Midbrain (tissue), 1 donor: Measurements from ENCODE around the gene SLC7A14.
A peak's percentile ranks its signal among the peaks of the same experiment; 100 is the strongest.

Experiments used
- DNase-seq: peaks from one replicate; lab custom pipeline; 2025; lab: John Stamatoyannopoulos, UW

The SLC7A14 gene

DNA sequence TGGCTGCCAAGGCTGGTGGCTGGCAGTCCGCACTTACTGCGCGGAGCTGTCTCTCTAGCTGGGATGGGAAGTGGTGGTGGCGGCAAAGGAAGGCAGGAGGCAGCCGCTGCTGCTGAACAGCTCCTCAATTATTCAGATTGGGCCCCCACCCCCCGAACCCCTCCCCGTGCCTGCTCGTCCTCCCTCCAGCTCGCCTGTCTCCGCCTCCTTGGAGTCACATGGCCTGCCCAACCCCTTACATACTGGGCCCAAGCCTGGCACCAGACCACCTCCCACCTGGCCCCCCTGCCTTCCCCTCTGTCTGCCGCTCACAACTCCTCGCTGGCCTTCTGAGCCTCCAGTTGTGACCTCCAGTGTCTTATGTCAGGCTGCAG is at the start of gene SLC7A14:
Gene SLC7A14 (minus strand): TSS at position 139 of the 374 bp plus-strand sequence. CDS start 59,139 bp downstream, outside the sequence.
- peak; percentile 13 for DNase-seq

DNA sequence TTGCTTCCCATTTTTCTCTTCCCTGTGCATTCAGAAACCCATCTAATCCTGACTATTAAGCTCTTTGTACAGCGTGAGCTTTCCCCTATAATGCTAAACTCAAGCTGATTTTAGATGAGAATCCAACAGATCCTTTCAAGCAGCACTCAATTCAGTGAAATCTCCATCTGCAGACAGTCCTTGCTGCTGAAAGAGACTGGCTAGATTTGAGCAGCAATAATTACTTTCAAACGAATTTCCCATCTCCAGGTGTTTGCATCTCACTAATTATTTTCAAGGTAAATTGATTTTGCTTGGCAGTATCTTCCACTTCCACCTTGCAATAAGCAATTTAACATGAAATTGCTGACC is 49.5 kb upstream of the SLC7A14 start:
- DNase-seq: no peak

DNA sequence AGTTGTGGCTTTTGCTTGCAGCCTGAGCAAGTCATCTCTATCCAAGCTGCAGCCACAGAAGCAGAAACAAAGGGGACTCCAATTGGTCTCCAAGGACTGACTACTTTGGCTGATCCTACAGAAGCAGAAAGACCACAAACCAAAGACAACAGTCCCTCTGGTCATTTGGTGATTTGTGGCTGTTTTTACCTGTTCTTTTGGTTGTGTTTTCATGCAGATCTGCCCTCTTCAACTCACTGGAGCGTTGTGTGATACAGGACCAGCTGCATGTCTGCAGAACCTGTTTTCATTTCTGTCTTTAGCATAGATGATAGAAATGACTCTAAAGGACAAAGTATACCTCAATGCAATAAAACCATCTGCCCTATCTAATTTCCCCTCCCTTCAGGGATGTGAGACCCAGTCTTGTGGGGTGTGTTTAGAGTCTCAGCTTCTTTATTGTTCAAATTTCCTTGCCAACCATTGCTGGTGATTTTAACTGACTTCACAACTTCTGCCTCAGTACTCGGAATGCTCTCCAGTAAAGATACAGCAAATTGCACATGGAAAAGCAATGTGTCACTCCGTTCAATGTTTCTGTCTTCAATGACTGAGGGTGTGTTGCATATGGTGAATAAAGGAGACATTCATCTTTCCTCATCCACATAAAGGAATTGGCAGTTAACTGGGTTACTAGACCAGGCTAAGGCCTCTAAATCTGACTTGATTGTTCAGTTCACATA is 48.9 kb upstream of the SLC7A14 start:
- DNase-seq: no peak

DNA sequence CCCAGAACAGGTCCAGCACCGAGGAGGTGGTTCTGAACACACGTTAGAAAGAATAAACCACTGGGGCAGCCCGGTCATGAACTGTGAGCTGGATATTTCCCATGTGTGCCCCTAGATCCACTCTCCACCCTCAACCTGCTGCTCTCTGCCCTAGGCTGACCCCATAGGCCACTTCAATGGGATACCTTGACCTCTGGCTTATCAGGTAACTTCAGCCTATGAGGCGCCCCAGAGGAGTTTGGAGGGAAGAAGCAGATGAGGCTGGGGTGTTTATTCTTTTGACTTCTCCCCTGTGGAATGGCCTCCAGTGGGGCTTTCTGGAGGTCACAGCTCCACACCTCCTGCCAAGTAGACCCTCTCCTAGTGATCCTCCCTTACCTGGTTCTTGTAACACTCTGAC is 47.7 kb upstream of the SLC7A14 start:
- no peak for DNase-seq

DNA sequence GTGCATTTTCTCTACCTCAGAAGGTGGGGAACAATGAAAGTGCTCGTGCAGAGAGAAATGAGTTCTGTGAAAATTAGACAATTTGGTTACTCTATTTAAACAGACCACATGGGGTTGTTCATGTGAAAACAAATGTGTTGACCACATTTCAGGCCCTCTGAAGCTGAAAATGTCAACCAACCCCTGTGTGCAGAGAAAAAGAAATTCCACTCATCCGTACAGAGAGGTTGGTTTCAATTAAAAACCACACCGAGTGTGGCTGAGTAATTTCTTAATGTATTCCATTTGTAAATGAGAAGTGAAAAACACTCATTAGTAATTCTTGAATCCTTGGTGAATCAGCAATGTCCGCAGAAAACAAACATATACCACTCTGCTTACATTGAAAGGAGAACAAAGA is 46.9 kb upstream of the SLC7A14 start:
- no peak for DNase-seq

DNA sequence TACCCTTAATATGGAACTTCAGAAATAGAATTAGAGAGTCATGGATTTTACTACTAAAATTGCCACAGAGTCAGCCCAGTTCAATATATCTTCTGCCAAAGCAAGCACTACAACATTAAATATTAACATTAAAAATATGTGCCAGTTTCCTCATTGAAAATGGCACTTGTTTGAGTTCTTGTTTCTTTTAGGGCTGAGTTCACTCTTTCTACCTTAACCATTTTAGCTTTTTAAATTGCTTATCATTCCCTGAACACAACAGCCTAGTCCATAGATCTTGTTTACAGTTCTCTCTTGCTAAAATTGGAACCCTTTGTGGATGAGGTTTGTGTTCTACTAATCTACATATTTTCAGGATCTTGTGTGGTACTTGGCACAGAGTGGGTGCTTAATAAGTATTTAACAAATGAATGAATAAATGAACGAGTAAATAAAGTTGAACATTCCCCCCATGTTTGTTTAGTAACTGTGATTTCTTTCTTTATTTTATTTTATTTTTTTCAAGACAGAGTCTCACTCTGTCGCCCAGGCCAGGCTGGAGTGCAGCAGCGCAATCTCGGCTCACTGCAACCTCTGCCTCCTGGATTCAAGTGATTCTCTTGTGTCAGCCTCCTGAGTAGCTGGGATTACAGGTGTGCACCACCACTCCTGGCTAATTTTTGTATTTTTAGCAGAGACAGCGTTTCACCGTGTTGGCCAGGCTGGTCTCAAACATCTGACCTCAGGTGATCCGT is 46.0 kb upstream of the SLC7A14 start:
- no peak for DNase-seq

DNA sequence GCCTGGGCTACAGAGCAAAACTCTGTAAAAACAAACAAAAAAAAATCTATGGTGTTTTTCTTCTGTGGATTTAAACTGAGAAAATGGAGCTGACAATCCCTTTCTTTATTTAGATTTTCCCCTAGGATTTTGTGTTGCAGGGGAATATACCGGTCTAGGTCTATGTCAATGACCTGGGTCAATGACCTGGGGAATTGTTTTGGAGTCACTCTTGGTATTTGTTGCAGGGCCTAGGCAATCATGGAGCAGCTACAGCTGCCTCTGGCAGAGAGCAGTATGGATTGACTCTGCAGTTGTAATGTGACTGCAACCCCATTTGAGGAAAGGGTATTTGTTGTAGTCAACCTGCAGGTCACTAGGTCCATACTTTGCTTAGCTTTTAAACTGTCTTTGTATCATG is 37.6 kb upstream of the SLC7A14 start:
- DNase-seq: no peak

DNA sequence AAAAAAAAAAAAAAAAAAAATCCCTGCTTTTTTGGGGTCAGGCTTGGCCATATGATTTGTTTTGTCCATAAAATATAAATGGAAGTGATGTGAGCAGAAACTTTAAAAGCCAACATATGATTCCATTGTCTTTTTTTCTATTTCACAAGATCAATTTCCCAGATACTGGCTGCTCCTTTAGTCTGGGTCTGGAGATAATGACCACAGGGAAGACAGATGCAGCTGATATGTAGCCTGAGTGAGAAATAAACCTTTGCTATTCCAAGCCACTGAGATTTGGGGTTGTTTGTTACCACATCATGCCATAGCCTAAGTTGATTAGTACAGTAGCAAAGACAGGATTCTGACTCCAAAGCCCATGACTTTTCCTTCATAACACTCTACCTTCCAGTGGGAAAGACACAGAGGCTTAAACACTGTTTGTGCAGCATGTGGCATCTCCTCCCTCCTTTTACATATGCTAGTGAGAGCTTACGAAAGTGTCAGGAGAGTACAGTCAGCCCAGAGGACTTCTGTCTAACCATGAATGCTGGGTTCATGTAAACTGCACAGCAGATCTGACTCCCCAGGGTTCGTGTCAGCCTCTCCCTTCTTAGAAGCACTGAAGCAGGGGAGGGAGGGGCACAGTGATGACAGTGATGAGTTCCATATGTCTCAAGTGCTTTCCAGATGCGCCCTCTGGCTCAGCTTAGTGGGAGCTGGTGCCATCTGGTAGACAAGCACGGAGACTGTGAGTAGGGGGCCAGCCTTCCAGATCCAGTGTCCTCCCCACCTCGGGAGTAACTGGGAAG is 36.7 kb upstream of the SLC7A14 start:
- DNase-seq: peak; percentile 55

DNA sequence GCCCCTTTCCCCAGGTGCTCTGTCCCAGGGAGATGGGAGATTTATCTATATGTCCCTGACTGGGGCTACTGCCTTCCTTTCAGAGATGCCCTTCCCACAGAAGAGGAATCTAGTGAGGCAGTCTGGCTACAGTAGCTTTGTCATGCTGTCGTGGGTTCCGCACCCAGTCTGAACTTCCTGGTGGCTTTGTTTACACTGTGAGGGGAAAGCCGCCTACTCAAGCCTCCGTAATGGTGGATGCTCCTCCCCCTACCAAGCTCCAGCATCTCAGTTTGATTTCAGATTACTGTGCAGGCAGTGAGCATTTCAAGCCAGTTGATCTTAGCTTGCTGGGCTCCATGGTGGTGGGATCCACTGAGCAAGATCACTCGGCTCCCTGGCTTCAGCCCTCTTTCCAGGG is 35.4 kb upstream of the SLC7A14 start:
- DNase-seq: no peak

DNA sequence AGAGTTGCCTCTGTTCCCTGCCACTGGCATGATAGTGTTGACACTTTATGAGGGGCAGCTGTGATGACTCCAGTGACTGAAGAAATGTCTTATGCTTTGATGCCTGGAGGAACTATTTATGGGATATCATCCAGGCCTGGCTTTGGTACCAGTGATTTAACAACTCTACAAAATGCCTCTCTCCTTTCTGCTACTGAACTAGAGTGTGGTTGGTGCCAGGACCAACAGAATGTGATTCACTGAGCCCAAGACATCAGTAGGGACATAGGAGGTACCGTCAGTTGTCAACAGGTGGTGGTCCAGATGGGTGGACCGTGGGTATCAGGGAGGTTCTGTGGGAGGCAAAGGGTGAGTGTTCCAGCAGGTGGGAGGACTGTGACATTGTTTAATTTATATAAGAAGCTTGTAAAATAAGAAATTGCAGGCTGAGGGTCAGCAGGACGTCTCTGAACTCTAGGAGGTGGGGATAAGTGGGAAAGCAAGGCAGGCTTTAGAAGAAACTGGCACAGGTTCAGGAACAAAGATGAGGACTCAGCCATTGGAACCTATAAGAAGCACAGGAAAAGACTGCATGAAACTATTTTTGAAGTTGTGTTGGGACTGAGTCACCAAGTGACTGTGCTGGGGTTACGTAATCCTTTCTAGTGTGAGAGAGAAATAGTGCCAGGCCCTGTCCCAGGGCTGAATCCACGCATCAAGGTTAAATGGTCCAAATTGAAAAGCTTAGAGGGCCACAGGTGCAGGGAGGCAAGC is 28.5 kb upstream of the SLC7A14 start:
- DNase-seq: no peak

DNA sequence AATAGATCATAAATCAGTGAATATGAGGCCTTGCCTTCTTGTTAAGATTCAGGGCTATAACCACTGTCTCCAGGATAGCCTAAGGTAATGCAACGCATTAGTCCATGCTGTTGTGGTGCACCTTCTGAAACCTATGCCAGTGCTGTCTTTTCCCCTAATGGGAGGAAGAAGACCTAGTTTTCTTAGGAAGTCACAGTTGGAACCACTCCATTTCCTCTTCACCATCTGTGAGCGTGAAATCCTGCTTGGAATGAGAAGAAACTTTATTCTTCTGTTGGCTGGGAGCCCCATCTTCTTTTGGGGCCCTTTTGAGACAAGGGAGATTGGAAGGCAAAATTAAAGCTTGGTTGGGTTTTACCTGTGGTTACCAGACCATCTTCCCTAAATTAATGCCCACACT is 25.9 kb upstream of the SLC7A14 start:
- no peak for DNase-seq

DNA sequence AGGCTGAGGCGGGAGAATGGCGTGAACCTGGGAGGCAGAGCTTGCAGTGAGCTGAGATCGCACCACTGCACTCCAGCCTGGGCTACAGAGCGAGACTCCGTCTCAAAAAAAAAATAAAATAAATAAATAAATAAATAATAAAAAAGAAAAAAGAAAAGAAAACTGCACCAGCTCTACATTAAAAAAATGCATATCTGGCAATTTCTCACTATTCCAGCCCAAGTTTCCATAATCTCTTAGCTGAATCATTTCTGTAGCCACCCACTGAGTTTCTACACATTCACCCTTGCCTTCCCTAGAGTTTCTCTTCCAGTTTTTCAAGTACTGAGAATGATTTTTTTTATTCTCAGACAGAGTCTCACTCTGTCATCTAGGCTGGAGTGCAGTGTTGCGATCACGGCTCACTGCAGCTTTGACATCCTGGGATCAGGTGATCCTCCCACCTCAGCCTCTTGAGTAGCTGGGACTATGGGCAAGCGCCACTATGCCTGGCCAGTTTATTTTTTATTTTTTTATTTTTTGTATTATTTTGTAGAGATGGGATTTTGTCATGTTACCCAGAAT is 24.5 kb upstream of the SLC7A14 start:
- DNase-seq: no peak

DNA sequence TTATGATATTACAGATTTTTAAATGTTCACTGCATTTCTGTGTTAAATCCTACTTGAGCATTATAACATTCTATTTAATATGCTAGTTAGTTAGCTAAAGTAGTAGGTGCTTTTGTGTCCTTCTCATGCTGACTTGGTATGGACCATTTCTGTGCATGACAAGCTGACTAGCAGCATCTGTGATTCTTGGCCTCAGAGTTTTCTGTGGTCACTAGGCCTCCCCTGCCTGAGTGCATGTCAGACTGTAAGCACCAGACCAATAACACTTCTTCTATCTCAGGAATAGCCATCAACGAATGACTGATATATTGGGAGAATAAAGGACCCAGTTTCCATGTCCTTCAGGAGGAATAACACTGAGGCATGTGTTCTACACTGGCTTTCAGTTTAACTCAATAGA is 22.6 kb upstream of the SLC7A14 start:
- DNase-seq: no peak

DNA sequence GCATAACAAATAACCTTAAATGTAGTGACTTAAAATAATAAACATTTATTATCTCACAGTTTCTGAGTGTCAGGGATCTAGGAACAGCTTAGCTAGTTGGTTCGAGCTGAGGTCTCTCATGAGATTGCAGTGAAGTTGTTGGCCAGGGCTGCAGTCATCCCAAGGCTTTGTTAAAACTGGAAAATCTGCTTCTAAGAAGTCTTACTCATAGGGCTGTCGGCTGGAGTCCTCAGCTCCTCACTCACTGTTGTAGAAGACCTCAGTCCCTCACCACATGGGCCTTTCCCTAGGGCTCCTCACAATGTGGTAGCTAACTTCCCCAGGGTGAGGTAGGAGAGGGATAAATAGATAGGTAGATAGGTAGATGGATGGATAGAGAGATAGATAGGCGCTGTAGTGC is 20.8 kb upstream of the SLC7A14 start:
- DNase-seq: no peak

DNA sequence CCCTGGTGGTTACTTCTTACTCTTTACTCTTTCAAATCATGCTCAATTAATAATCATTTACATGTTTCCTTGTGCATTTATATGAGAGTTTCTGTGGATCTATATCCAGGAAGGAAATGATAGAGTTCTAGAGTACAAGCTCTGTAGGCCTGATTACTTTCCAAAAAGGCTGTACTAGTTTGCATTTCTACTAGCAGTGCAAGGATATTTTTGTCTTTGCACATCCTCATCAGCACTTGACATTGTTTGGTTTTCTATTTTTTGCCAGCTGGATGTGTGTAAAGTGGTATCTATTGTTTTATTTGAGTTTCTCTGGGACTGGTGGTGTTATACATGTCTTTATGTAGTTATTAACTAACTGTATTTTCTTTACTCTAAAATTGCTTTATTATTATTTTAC is 19.6 kb upstream of the SLC7A14 start:
- DNase-seq: no peak

DNA sequence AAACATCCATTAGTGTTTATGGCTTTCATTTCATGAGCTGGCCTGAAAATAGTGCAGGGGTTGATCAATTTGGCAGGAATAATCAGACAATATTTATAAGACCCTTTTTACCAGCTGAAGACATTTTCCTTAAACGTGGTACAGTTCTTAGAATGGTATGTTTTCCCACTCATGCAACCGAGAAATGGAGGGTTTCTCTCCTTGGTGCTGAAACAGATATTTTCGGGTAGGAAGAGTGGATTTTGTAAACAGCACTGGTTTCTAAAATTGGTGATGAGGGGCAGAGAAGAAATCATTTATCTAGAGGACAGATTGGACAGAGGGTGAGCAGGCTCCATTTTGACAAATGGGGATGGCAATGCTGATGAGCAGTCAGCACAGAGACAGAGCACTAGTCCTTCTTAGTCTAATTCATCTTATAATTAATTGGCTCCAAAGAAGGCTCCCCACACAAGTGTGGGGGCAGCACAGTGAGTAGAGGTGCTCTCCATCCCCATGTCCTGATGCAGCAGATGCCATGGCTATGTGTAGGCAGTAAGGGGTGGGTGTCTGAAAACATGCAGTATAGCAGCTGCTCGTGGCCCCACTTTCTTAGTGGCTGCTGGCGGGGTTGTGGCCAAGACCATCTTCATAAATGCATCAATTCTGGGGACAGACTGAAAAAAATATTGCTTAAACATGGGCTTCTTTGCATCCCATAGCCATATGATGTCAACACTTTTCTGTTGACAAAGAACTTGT is 18.1 kb upstream of the SLC7A14 start:
- no peak for DNase-seq

DNA sequence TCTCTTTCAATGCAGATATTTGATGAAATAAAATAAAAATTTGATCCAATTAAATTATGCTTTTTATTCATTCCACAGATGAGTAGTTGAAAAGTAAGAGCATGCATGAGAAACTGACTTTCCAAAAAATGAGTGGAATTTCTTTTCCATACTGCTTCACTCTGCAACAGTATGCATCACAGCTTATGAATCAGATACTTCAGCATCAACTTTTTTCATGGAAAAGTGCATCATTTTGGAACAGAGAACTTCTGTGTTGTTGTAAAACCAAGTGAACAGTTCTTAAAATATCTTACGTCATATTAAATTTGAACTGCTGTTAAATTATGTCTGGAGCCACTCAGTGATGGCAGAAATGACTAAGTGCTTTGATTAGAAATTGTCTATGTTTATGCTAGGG is 16.7 kb upstream of the SLC7A14 start:
- DNase-seq: no peak

DNA sequence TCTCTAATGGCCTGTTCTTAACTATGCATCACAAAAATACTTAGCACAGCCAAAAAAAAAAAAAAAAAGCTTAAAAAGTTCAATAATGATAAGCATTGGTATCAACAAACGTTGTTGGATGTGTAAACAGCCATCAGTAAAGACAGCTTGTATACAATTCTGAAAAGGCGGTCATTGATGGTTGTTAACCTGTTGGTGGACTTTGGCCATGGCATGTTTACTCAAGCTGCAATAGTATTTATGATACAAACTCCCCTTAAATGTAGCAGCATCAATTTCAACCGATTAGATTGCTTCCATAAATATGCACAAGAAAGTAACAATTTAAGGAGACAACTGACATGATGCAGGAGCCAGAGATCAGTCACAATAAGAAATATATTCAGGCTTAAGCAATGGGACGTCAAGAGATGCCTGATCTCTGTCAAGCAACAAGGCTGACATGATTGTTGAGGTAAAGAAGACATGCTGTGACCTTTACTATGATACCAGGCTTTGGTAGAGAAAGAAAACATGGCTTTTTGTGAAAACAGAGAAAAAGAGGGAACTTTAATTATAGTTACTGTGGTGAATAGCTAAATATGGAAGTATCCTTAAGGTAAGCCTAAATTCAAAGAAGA is 14.2 kb upstream of the SLC7A14 start:
- DNase-seq: no peak

DNA sequence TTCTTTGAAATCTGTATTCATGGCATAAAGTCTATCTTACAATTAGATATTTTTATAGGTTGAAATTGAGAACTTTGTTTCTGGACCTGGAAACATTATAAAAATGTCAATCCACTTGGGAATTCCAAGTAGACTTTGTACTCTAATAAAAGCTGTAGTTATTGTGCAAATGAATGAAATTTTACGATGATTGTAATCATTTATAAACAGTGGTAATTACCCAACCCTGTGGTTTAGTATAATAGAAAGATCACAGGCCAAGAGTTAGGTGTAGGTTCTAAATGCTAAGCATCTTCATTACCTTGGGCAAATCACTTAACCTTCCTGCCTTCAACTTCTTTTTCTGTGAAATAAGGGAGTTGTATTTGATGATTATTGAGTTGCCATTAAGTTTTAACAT is 13.2 kb upstream of the SLC7A14 start:
- no peak for DNase-seq

DNA sequence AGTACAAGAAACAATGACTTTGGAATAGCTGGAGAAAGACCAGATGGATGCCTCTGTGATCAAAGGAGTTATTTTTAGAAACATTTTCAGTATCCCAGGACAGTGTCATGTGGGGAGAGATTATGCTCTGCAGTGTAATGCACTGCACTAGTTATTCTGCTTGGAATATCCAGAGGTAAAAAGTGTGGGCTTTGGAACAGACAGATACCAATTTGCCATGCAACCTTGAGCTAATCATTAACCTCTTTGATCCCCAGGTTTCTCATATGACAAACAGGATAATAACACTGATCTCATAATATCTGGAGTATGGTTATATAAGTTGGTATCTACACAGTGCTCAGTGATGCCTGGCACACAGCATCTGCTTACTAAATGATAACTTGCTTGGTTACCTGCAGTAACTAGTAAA is 12.2 kb upstream of the SLC7A14 start:
- peak; percentile 31 for DNase-seq

DNA sequence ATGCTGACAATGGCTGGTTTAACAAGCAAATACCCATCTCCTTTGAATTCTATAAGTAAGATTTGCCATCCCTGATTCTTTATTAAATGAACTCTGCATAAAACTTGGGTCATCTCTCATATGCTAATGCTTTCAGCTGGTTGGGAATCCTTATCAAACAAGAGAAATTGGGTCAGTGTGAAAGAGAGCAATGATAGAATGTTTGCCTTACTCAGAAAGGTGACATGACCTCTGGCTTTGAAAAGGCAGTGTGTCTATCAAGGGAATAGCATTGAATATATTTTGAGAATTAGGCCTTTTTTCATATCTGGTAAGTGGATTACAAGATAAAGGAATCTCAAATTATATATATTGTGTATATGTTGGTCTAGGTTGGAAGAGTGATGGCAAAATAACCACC is 8.7 kb upstream of the SLC7A14 start:
- no peak for DNase-seq
